Tibial artery (tissue), 4 donors: ENCODE results near the gene FRRS1L.

Source experiments
- DNase-seq, 2 donors: peaks; one replicate each; pipeline ENCODE4 v3.0.0-alpha.2; 2019
- H3K27ac ChIP-seq, 2 donors: fragments of 200-600 bp; sonication (generic) in 1 of 2; 1 replicate in 1 of 2; 2 replicates in 1 of 2; pipeline ENCODE4 v1.5.1; 2018 to 2019; ENCODE audit warnings: mild to moderate bottlenecking in 1 of 2
- H3K27me3 ChIP-seq, 2 donors: fragments of 200-600 bp; sonication (generic) in 1 of 2; one replicate each; pipeline versions ENCODE4 v1.5.1 to v1.6.0; 2016 to 2019
- H3K36me3 ChIP-seq, 3 donors: fragments of 200-600 bp; sonication (generic) in 2 of 3; one replicate each; pipeline ENCODE4 v1.5.1; 2016 to 2019; ENCODE audit warnings: mild to moderate bottlenecking in 2 of 3
- H3K4me1 ChIP-seq, 4 donors: fragments of 200-600 bp; sonication (generic) in 2 of 4; 1 replicate in 3 of 4; 2 replicates in 1 of 4; pipeline ENCODE4 v1.5.1; 2016 to 2019
- H3K4me3 ChIP-seq, 2 donors: fragments of 200-600 bp; sonication (generic) in 1 of 2; 1 replicate in 1 of 2; 2 replicates in 1 of 2; pipeline ENCODE4 v1.5.1; 2018 to 2019; ENCODE audit warnings: mild to moderate bottlenecking in 2 of 2
- H3K9me3 ChIP-seq, 3 donors: fragments of 200-600 bp; sonication (generic) in 1 of 3; one replicate each; pipeline ENCODE4 v1.5.1; 2016 to 2019
- intact Hi-C: fragments of 100-400 bp; cut with DNase I; formaldehyde crosslinking; loops from one replicate; pipeline ENCODE4 v1.15.0; 2023; ENCODE audit warnings: low total_unique reads
- TF ChIP-seq, protein P1 (sequence below), 2 experiments: fragments of 200-600 bp in 1 of 2; fragments of 450-650 bp in 1 of 2; IDR thresholded peaks; one replicate each; pipeline ENCODE4 v1.5.1; 2017 to 2019; ENCODE audit warnings: antibody characterized with exemption in 2 of 2, mild to moderate bottlenecking in 1 of 2, moderate library complexity in 1 of 2

FRRS1L gene

DNA sequence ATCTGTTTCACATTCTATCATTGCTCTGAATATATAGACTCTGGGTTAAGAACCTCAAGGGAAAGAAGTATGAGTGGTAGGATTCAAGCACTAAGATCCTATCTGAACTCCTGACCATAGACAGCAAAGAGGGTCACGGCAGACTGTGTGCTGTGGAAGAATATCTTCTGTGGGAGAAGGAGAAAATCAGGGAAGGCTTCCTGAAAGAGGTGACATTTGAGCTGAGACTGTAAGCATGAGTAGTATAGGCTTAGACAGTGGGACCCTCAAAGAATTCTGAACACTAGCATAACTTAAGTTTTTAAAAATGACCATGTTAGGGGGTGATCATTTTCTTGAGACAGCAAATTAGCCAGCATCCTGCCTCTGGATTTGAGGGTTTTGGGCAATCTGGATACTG is 3.9 kb downstream of the FRRS1L start:
- Histone ChIP-seq H3K36me3 (no peaks in the 10 kb centered on the region), H3K9me3 (no peaks in the 10 kb centered on the region), H3K27ac (no peak overlapping the region), H3K4me3 (no peak overlapping the region), H3K4me1 (peaks cover 0 to 4% (median 0%) of the 10 kb centered on the region in 4 donors), H3K27me3 (peaks cover 0 to 44% of the 10 kb centered on the region in 2 donors)
- TF ChIP-seq, protein P1, sequence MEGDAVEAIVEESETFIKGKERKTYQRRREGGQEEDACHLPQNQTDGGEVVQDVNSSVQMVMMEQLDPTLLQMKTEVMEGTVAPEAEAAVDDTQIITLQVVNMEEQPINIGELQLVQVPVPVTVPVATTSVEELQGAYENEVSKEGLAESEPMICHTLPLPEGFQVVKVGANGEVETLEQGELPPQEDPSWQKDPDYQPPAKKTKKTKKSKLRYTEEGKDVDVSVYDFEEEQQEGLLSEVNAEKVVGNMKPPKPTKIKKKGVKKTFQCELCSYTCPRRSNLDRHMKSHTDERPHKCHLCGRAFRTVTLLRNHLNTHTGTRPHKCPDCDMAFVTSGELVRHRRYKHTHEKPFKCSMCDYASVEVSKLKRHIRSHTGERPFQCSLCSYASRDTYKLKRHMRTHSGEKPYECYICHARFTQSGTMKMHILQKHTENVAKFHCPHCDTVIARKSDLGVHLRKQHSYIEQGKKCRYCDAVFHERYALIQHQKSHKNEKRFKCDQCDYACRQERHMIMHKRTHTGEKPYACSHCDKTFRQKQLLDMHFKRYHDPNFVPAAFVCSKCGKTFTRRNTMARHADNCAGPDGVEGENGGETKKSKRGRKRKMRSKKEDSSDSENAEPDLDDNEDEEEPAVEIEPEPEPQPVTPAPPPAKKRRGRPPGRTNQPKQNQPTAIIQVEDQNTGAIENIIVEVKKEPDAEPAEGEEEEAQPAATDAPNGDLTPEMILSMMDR (IDR thresholded peaks at IDR 0.05), result no peak
- intact Hi-C loops, result no loop called here
- no peak for DNase-seq

DNA sequence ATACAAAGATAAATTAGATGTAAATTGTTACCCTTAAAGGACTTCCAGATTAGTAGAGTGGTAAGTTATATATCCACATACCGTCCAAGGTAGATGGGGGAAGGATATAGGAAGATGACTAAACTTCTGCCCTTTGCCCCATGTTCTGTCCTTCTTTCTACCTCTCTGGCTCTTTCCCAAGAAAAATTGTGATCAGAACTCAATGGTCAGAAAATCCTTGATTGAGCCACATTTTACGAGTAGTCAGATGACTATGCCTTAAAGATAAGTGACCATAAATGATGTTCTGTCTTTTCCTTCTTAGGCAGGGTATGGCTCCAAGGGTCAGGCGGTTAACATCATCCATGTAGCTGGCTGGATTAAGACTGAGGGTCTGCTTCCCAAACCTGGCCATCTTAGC is 4.4 kb downstream of the FRRS1L start:
- Histone ChIP-seq H3K9me3 (no peaks in the 10 kb centered on the region), H3K4me1 (peaks cover 0 to 4% (median 0%) of the 10 kb centered on the region in 4 donors), H3K27me3 (peaks cover 0 to 39% of the 10 kb centered on the region in 2 donors), H3K36me3 (no peaks in the 10 kb centered on the region), H3K4me3 (no peak overlapping the region), H3K27ac (no peak overlapping the region)
- TF ChIP-seq, protein P1 (IDR thresholded peaks at IDR 0.05), result no peak
- DNase-seq, result no peak
- intact Hi-C loops, result no loop called here

DNA sequence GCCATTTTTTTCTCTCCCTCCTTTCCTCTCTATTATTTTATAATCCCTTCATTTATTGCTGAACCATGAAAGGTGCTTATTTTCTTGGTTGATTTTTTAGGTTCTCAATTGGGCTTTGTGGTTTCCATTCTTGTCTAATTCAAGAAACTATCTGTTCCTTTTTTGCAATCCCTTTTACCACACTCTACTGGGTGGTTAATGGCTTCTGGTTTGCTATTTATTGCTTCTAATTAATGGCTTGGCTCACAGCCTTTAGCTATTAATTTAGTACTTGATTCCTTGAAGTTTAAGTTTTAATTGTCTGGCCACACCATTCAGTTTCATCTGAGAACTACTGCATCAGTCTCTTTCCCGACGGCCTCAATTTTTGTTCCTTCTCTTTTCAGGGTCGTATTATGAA is 5.6 kb downstream of the FRRS1L start:
- Histone ChIP-seq H3K27ac (no peak overlapping the region), H3K36me3 (no peaks in the 10 kb centered on the region), H3K4me1 (no peaks in the 10 kb centered on the region), H3K9me3 (no peaks in the 10 kb centered on the region), H3K27me3 (peaks cover 0 to 27% of the 10 kb centered on the region in 2 donors), H3K4me3 (no peak overlapping the region)
- intact Hi-C loops, result no loop called here
- TF ChIP-seq, protein P1 (IDR thresholded peaks at IDR 0.05), result no peak
- DNase-seq, result no peak

DNA sequence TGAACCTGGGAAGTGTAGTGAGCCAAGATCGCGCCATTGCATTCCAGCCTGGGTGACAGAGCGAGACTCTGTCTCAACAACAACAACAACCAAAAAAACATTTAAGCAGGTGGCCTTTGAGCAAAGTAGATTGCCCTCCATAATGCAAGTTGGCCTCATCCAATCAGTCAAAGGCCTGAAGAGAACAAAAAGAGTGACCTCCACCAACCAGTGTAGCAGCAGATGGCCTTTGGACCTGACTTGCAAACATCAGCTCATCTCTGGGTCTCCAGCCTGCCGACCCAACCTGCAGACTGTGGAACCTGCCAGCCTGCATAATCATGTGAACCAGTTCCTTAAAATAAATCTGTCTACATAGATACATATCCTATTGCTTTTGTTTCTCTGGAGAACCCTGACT is 7.5 kb downstream of the FRRS1L start:
- Histone ChIP-seq H3K4me3 (no peak overlapping the region), H3K27me3 (peaks cover 0 to 13% of the 10 kb centered on the region in 2 donors), H3K4me1 (no peaks in the 10 kb centered on the region), H3K27ac (no peak overlapping the region), H3K9me3 (no peaks in the 10 kb centered on the region), H3K36me3 (no peaks in the 10 kb centered on the region)
- intact Hi-C loops, result no loop called here
- DNase-seq, result no peak
- TF ChIP-seq, protein P1 (IDR thresholded peaks at IDR 0.05), result no peak

DNA sequence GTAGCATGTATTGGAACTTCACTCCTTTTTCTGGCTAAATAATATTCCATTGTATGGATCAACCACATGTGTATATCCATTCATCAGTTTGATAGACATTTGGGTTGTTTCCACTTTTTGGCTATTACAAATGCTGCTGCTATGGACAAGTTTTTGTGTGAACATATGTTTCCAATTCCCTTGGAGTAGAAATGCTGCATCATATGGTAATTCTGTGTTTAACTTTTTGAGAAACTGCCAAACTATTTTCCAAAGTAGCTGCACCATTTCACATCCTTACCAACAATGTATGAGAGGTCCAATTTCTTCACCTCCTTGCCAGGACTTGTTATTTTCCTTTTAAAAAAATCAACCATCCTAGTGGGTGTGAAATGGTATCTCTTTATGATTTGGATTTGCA is 8.4 kb downstream of the FRRS1L start:
- intact Hi-C loops, result no loop called here
- H3K9me3 ChIP-seq, result no peaks in the 10 kb centered on the region

More for the DNA sequence above, 8.4 kb downstream of the FRRS1L start:
- no peak overlapping the region for H3K4me3 ChIP-seq
- H3K27me3 ChIP-seq, result peaks cover 0 to 7% of the 10 kb centered on the region in 2 donors
- DNase-seq, result no peak
- no peaks in the 10 kb centered on the region for H3K4me1 ChIP-seq
- H3K36me3 ChIP-seq, result no peaks in the 10 kb centered on the region
- H3K27ac ChIP-seq, result no peak overlapping the region
- TF ChIP-seq, protein P1 (IDR thresholded peaks at IDR 0.05), result no peak
